GDM1 (cell line): ENCODE results near the gene YES1.
"Not testable (repeated sequence)": the region's sequence is repeated elsewhere in the genome, so short reads cannot be mapped to it uniquely, and the experiment has no call there.

Experiments
- DNase-seq: peaks from one replicate; lab custom pipeline; 2025; lab: John Stamatoyannopoulos, UW

YES1 gene

GRCh38 chr18:784470-785172, 27.4 kb downstream of the YES1 start:
- no peak for DNase-seq

GRCh38 chr18:778194-778927, 33.7 kb downstream of the YES1 start:
- no peak for DNase-seq

GRCh38 chr18:777021-777420, 35.0 kb downstream of the YES1 start:
- no peak for DNase-seq

- DNase-seq: not testable (repeated sequence)
Measured at GRCh38 chr18:776044-776443, 36.0 kb downstream of the YES1 start.

GRCh38 chr18:774811-775210, 37.2 kb downstream of the YES1 start:
- DNase-seq: no peak

GRCh38 chr18:773980-774624, 37.9 kb downstream of the YES1 start:
- DNase-seq: no peak

- no peak for DNase-seq
Measured at GRCh38 chr18:770583-770961, 41.5 kb downstream of the YES1 start.

- DNase-seq: no peak
Measured at GRCh38 chr18:767961-768360, 44.1 kb downstream of the YES1 start.

- no peak for DNase-seq
Measured at GRCh38 chr18:767084-767882, 44.8 kb downstream of the YES1 start.

- DNase-seq: no peak
Measured at GRCh38 chr18:766550-766860, 45.5 kb downstream of the YES1 start.

- DNase-seq: no peak
Measured at GRCh38 chr18:765764-766549, 46.1 kb downstream of the YES1 start.

GRCh38 chr18:759864-760263, 52.2 kb downstream of the YES1 start:
- not testable (repeated sequence) for DNase-seq

- DNase-seq: no peak
Measured at GRCh38 chr18:755506-755905, 56.5 kb downstream of the YES1 start.

- DNase-seq: no peak
Measured at GRCh38 chr18:754656-755055, 57.4 kb downstream of the YES1 start.

- no peak for DNase-seq
Measured at GRCh38 chr18:750456-750855, 61.6 kb downstream of the YES1 start.

- DNase-seq: no peak
Measured at GRCh38 chr18:744832-745597, 67.0 kb downstream of the YES1 start.

- DNase-seq: no peak
Measured at GRCh38 chr18:741931-742512, 70.0 kb downstream of the YES1 start.

GRCh38 chr18:732371-732770, 79.7 kb downstream of the YES1 start:
- DNase-seq: no peak

- DNase-seq: no peak
Measured at GRCh38 chr18:731185-731584, 80.9 kb downstream of the YES1 start.

- no peak for DNase-seq
Measured at GRCh38 chr18:730692-731091, 81.3 kb downstream of the YES1 start.

GRCh38 chr18:730120-730519, 81.9 kb downstream of the YES1 start:
- DNase-seq: not testable (repeated sequence)
